GM19240 (cell line): ENCODE measurements around the gene HOXC13.

Experiments
- DNase-seq: peaks from one replicate; pipeline ENCODE4 v3.0.0; 2011; ENCODE audit warnings: low spot score; ENCODE audit not compliant: insufficient read length

HOXC13 gene

GRCh38 chr12:53970451-53970850 is 31.8 kb downstream of the HOXC13 start:
- no peak for DNase-seq

- DNase-seq: no peak
These were observed 32.5 kb downstream of the HOXC13 start for GRCh38 chr12:53971129-53971528.

GRCh38 chr12:53971686-53972085 is 33.1 kb downstream of the HOXC13 start:
- no peak for DNase-seq

GRCh38 chr12:53972152-53972702 is 33.6 kb downstream of the HOXC13 start:
- DNase-seq: no peak

- DNase-seq: no peak
These were observed 34.1 kb downstream of the HOXC13 start, which contains the start of gene HOXC11 for GRCh38 chr12:53972722-53973235. Gene HOXC11 (plus strand): TSS chr12:53973126. CDS start chr12:53973242, 116 bp downstream.

- DNase-seq: no peak
These were observed 34.8 kb downstream of the HOXC13 start for GRCh38 chr12:53973236-53974042.

- no peak for DNase-seq
These were observed 35.7 kb downstream of the HOXC13 start, which contains the start of gene HOTAIR for GRCh38 chr12:53974084-53975063. Gene HOTAIR (minus strand): TSS chr12:53974954.

GRCh38 chr12:53975064-53975471 is 36.4 kb downstream of the HOXC13 start:
- no peak for DNase-seq

- no peak for DNase-seq
These were observed 37.0 kb downstream of the HOXC13 start for GRCh38 chr12:53975479-53976152.

GRCh38 chr12:53976172-53976822 is 37.7 kb downstream of the HOXC13 start:
- no peak for DNase-seq

GRCh38 chr12:53976823-53977595 is 38.4 kb downstream of the HOXC13 start:
- DNase-seq: no peak

- DNase-seq: no peak
These were observed 39.2 kb downstream of the HOXC13 start for GRCh38 chr12:53977596-53978445.

- DNase-seq: no peak
These were observed 40.1 kb downstream of the HOXC13 start for GRCh38 chr12:53978477-53979356.

- DNase-seq: no peak
These were observed 41.6 kb downstream of the HOXC13 start for GRCh38 chr12:53980104-53980801.

GRCh38 chr12:53980802-53981496 is 42.3 kb downstream of the HOXC13 start:
- DNase-seq: no peak
